ENCODE results near the gene MRPL34.
A peak's percentile ranks its signal among the peaks of the same experiment; 100 is the strongest.

Gene MRPL34

GRCh38 chr19:17307876-17308377 lies 2.3 kb downstream of the MRPL34 start:
- H3K27ac ChIP-seq (ENCODE audit: low read depth, low read length): no peak overlapping the region
- peaks cover 9 to 70% (median 48%) of the 10 kb centered on the region in 5 donors for H3K4me1 ChIP-seq (ENCODE audit: control insufficient read depth in 5 of 5, insufficient read depth in 5 of 5, low read length in 5 of 5)
- no peak overlapping the region for H3K9ac ChIP-seq (ENCODE audit: low read length in 5 of 5)
- no peaks in the 10 kb centered on the region for H3K27me3 ChIP-seq (ENCODE audit: control insufficient read depth in 5 of 5, insufficient read depth in 4 of 5, low read length in 5 of 5)
- no peak overlapping the region for H3K4me3 ChIP-seq (ENCODE audit: low read depth in 1 of 5, low read length in 5 of 5)
- peaks cover 0 to 17% (median 4%) of the 10 kb centered on the region in 5 donors for H3K36me3 ChIP-seq (ENCODE audit: control insufficient read depth in 5 of 5, insufficient read depth in 5 of 5, low read length in 5 of 5)
- H3K9me3 ChIP-seq (ENCODE audit: control insufficient read depth in 5 of 5, low read length in 5 of 5): no peaks in the 10 kb centered on the region

GRCh38 chr19:17309198-17309964 lies 3.7 kb downstream of the MRPL34 start, which contains the start of gene DDA1:
Gene DDA1 (plus strand): TSS chr19:17309563. CDS start chr19:17309655, 92 bp downstream.
- H3K27ac ChIP-seq (ENCODE audit: low read depth, low read length): peak within 1 kb of the TSS; percentile 67
- peaks cover 6 to 55% (median 40%) of the 10 kb centered on the region in 5 donors for H3K4me1 ChIP-seq (ENCODE audit: control insufficient read depth in 5 of 5, insufficient read depth in 5 of 5, low read length in 5 of 5)
- no peaks in the 10 kb centered on the region for H3K27me3 ChIP-seq (ENCODE audit: control insufficient read depth in 5 of 5, insufficient read depth in 4 of 5, low read length in 5 of 5)

GRCh38 chr19:17309965-17310461 lies 4.3 kb downstream of the MRPL34 start:
- peak overlapping the region; percentile 73 to 93 (median 89) for H3K4me3 ChIP-seq (ENCODE audit: low read depth in 1 of 5, low read length in 5 of 5)
- peak overlapping the region; percentile 67 for H3K27ac ChIP-seq (ENCODE audit: low read depth, low read length)
- H3K27me3 ChIP-seq (ENCODE audit: control insufficient read depth in 5 of 5, insufficient read depth in 4 of 5, low read length in 5 of 5): no peaks in the 10 kb centered on the region
- H3K9me3 ChIP-seq (ENCODE audit: control insufficient read depth in 5 of 5, low read length in 5 of 5): no peaks in the 10 kb centered on the region
- peaks cover 0 to 35% (median 16%) of the 10 kb centered on the region in 5 donors for H3K36me3 ChIP-seq (ENCODE audit: control insufficient read depth in 5 of 5, insufficient read depth in 5 of 5, low read length in 5 of 5)
- H3K9ac ChIP-seq (ENCODE audit: low read length in 5 of 5): peak overlapping the region in 4 of 5 donors; percentile 86 to 92 (median 88)
- H3K4me1 ChIP-seq (ENCODE audit: control insufficient read depth in 5 of 5, insufficient read depth in 5 of 5, low read length in 5 of 5): peaks cover 6 to 49% (median 33%) of the 10 kb centered on the region in 5 donors

More at GRCh38 chr19:17309198-17309964, 3.7 kb downstream of the MRPL34 start, which contains the start of gene DDA1:
- Histone ChIP-seq H3K4me3 (ENCODE audit: low read depth in 1 of 5, low read length in 5 of 5) (peak within 1 kb of the TSS; percentile 73 to 93 (median 89)), H3K36me3 (ENCODE audit: control insufficient read depth in 5 of 5, insufficient read depth in 5 of 5, low read length in 5 of 5) (peaks cover 0 to 29% (median 11%) of the 10 kb centered on the region in 5 donors), H3K9me3 (ENCODE audit: control insufficient read depth in 5 of 5, low read length in 5 of 5) (no peaks in the 10 kb centered on the region), H3K9ac (ENCODE audit: low read length in 5 of 5) (peak within 1 kb of the TSS in 4 of 5 donors; percentile 86 to 92 (median 88))

- Histone ChIP-seq H3K36me3 (ENCODE audit: control insufficient read depth in 5 of 5, insufficient read depth in 5 of 5, low read length in 5 of 5) (peaks cover 0 to 43% (median 25%) of the 10 kb centered on the region in 5 donors), H3K4me3 (ENCODE audit: low read depth in 1 of 5, low read length in 5 of 5) (no peak overlapping the region), H3K4me1 (ENCODE audit: control insufficient read depth in 5 of 5, insufficient read depth in 5 of 5, low read length in 5 of 5) (peaks cover 6 to 33% (median 22%) of the 10 kb centered on the region in 5 donors), H3K9ac (ENCODE audit: low read length in 5 of 5) (peak overlapping the region in 1 of 5 donors; percentile 30), H3K27me3 (ENCODE audit: control insufficient read depth in 5 of 5, insufficient read depth in 4 of 5, low read length in 5 of 5) (no peaks in the 10 kb centered on the region), H3K9me3 (ENCODE audit: control insufficient read depth in 5 of 5, low read length in 5 of 5) (no peaks in the 10 kb centered on the region), H3K27ac (ENCODE audit: low read depth, low read length) (no peak overlapping the region)
These were observed 6.0 kb downstream of the MRPL34 start for GRCh38 chr19:17311455-17312188.

GRCh38 chr19:17312189-17313113 lies 6.8 kb downstream of the MRPL34 start:
- Histone ChIP-seq H3K36me3 (ENCODE audit: control insufficient read depth in 5 of 5, insufficient read depth in 5 of 5, low read length in 5 of 5) (peaks cover 0 to 43% (median 25%) of the 10 kb centered on the region in 5 donors), H3K4me3 (ENCODE audit: low read depth in 1 of 5, low read length in 5 of 5) (no peak overlapping the region), H3K27ac (ENCODE audit: low read depth, low read length) (no peak overlapping the region), H3K27me3 (ENCODE audit: control insufficient read depth in 5 of 5, insufficient read depth in 4 of 5, low read length in 5 of 5) (no peaks in the 10 kb centered on the region), H3K9me3 (ENCODE audit: control insufficient read depth in 5 of 5, low read length in 5 of 5) (no peaks in the 10 kb centered on the region), H3K9ac (ENCODE audit: low read length in 5 of 5) (no peak overlapping the region), H3K4me1 (ENCODE audit: control insufficient read depth in 5 of 5, insufficient read depth in 5 of 5, low read length in 5 of 5) (peaks cover 6 to 31% (median 21%) of the 10 kb centered on the region in 5 donors)

GRCh38 chr19:17314007-17314593 lies 8.4 kb downstream of the MRPL34 start:
- Histone ChIP-seq H3K27ac (ENCODE audit: low read depth, low read length) (no peak overlapping the region), H3K4me1 (ENCODE audit: control insufficient read depth in 5 of 5, insufficient read depth in 5 of 5, low read length in 5 of 5) (peaks cover 6 to 27% (median 18%) of the 10 kb centered on the region in 5 donors), H3K36me3 (ENCODE audit: control insufficient read depth in 5 of 5, insufficient read depth in 5 of 5, low read length in 5 of 5) (peaks cover 0 to 53% (median 28%) of the 10 kb centered on the region in 5 donors), H3K9ac (ENCODE audit: low read length in 5 of 5) (no peak overlapping the region), H3K4me3 (ENCODE audit: low read depth in 1 of 5, low read length in 5 of 5) (no peak overlapping the region), H3K9me3 (ENCODE audit: control insufficient read depth in 5 of 5, low read length in 5 of 5) (no peaks in the 10 kb centered on the region), H3K27me3 (ENCODE audit: control insufficient read depth in 5 of 5, insufficient read depth in 4 of 5, low read length in 5 of 5) (no peaks in the 10 kb centered on the region)

- no peak overlapping the region for H3K4me3 ChIP-seq (ENCODE audit: low read depth in 1 of 5, low read length in 5 of 5)
- peaks cover 0 to 57% (median 46%) of the 10 kb centered on the region in 5 donors for H3K36me3 ChIP-seq (ENCODE audit: control insufficient read depth in 5 of 5, insufficient read depth in 5 of 5, low read length in 5 of 5)
- no peaks in the 10 kb centered on the region for H3K9me3 ChIP-seq (ENCODE audit: control insufficient read depth in 5 of 5, low read length in 5 of 5)
- H3K9ac ChIP-seq (ENCODE audit: low read length in 5 of 5): no peak overlapping the region
- H3K4me1 ChIP-seq (ENCODE audit: control insufficient read depth in 5 of 5, insufficient read depth in 5 of 5, low read length in 5 of 5): peaks cover 0 to 18% (median 11%) of the 10 kb centered on the region in 5 donors
- no peak overlapping the region for H3K27ac ChIP-seq (ENCODE audit: low read depth, low read length)
- H3K27me3 ChIP-seq (ENCODE audit: control insufficient read depth in 5 of 5, insufficient read depth in 4 of 5, low read length in 5 of 5): no peaks in the 10 kb centered on the region
These were observed 13.3 kb downstream of the MRPL34 start for GRCh38 chr19:17318966-17319365.

- H3K27me3 ChIP-seq (ENCODE audit: control insufficient read depth in 5 of 5, insufficient read depth in 4 of 5, low read length in 5 of 5): no peaks in the 10 kb centered on the region
- no peak overlapping the region for H3K9ac ChIP-seq (ENCODE audit: low read length in 5 of 5)
- H3K4me3 ChIP-seq (ENCODE audit: low read depth in 1 of 5, low read length in 5 of 5): no peak overlapping the region
- H3K36me3 ChIP-seq (ENCODE audit: control insufficient read depth in 5 of 5, insufficient read depth in 5 of 5, low read length in 5 of 5): peaks cover 0 to 52% (median 39%) of the 10 kb centered on the region in 5 donors
- no peak overlapping the region for H3K27ac ChIP-seq (ENCODE audit: low read depth, low read length)
- peaks cover 0 to 18% (median 13%) of the 10 kb centered on the region in 5 donors for H3K4me1 ChIP-seq (ENCODE audit: control insufficient read depth in 5 of 5, insufficient read depth in 5 of 5, low read length in 5 of 5)
- no peaks in the 10 kb centered on the region for H3K9me3 ChIP-seq (ENCODE audit: control insufficient read depth in 5 of 5, low read length in 5 of 5)
These were observed 14.0 kb downstream of the MRPL34 start for GRCh38 chr19:17319473-17320238.

Data from subcutaneous abdominal adipose tissue (tissue), 5 donors.